Stomach (tissue), 9 donors: ENCODE results near the gene CCR5. TPM values are rescaled to one million over a fixed set of nuclear protein-coding genes. Genes with fewer than 3 reads are reported as not detected.
A peak's percentile ranks its signal among the peaks of the same experiment; 100 is the strongest.

Source experiments
- DNase-seq, 2 donors: peaks; one replicate each; pipeline versions ENCODE4 v3.0.0 to v3.0.0-alpha.2; 2013 to 2019
- H3K27ac ChIP-seq, 5 donors: fragments of 200-600 bp in 4 of 5; sonication (generic) in 4 of 5; one replicate each; pipeline ENCODE4 v1.5.1; 2013 to 2019; ENCODE audit warnings: mild to moderate bottlenecking in 1 of 5, moderate library complexity in 1 of 5
- H3K27me3 ChIP-seq, 3 donors: fragments of 200-600 bp; sonication (generic); one replicate each; pipeline ENCODE4 v1.5.1; 2017 to 2019; ENCODE audit warnings: mixed run types in 1 of 3
- H3K36me3 ChIP-seq, 4 donors: fragments of 200-600 bp; sonication (generic); 1 replicate in 3 of 4; 2 replicates in 1 of 4; pipeline ENCODE4 v1.5.1; 2016 to 2019
- H3K4me1 ChIP-seq, 4 donors: fragments of 200-600 bp; sonication (generic); one replicate each; pipeline ENCODE4 v1.5.1; 2016 to 2019
- H3K4me3 ChIP-seq, 4 donors: fragments of 200-600 bp; sonication (generic) in 3 of 4; one replicate each; pipeline ENCODE4 v1.5.1; 2016 to 2019; ENCODE audit warnings: mild to moderate bottlenecking in 1 of 4
- H3K9me3 ChIP-seq, 4 donors: fragments of 200-600 bp; sonication (generic); one replicate each; pipeline ENCODE4 v1.5.1; 2016 to 2019
- EP300 ChIP-seq: sonication (generic); formaldehyde crosslinking; IDR thresholded peaks from one replicate; pipeline ENCODE4 v1.6.1; 2017; ENCODE audit warnings: antibody characterized with exemption
- POLR2A ChIP-seq, 4 donors: fragments of 450-650 bp; IDR thresholded peaks; one replicate each; pipeline ENCODE4 v1.6.1; 2016; ENCODE audit warnings: antibody characterized with exemption in 4 of 4, control low read depth in 2 of 4, mild to moderate bottlenecking in 1 of 4, moderate library complexity in 1 of 4
- POLR2AphosphoS5 ChIP-seq, 3 donors: sonication (generic); formaldehyde crosslinking; IDR thresholded peaks; one replicate each; pipeline ENCODE4 v1.6.1; 2016; ENCODE audit warnings: antibody characterized with exemption in 3 of 3
- WGBS, 5 donors: extraction: QIAGEN DNeasy Blood & Tissue Kit in 3 of 5; methylation state at CpG; one replicate each; pipeline versions ENCODE4 v1.1.5 to v1.1.7; 2013 to 2018; 5-methylcytosine and 5-hydroxymethylcytosine counted together
- intact Hi-C: fragments of 100-400 bp; cut with DNase I; formaldehyde crosslinking; loops from one replicate; pipeline ENCODE4 v1.15.1; 2023; ENCODE audit warnings: low total_unique reads
- polyA plus RNA-seq, 3 donors: library from polyadenylated mRNA; stranded (reverse); fragments of 200-250 nt; gene quantifications; one replicate each; pipeline ENCODE4 v1.2.3, GENCODE V29; 2013
- total RNA-seq, 5 donors: library from RNA; depleted of rRNA; stranded (reverse); fragments of >200 nt; gene quantifications; one replicate each; pipeline versions ENCODE4 v1.1.0 to v1.2.3, GENCODE V29; 2014 to 2016
- TF ChIP-seq, protein P1 (sequence below), 7 experiments: fragments of 450-650 bp in 4 of 7; fragments of 200-600 bp in 3 of 7; sonication (generic) in 3 of 7; IDR thresholded peaks; one replicate each; pipeline ENCODE4 v1.5.1; 2016 to 2019; ENCODE audit warnings: antibody characterized with exemption in 7 of 7, control low read depth in 2 of 7, mild to moderate bottlenecking in 1 of 7
- donor health status: healthy with polysubstance abuse.
- donor health status: Bipolar disorder and iron deficiency.
- donor health status: healthy.

Gene CCR5
- total and polyA plus RNA-seq, 8 donors = 0.18 to 9.4 (median 0.68) TPM; not detected in 3

DNA sequence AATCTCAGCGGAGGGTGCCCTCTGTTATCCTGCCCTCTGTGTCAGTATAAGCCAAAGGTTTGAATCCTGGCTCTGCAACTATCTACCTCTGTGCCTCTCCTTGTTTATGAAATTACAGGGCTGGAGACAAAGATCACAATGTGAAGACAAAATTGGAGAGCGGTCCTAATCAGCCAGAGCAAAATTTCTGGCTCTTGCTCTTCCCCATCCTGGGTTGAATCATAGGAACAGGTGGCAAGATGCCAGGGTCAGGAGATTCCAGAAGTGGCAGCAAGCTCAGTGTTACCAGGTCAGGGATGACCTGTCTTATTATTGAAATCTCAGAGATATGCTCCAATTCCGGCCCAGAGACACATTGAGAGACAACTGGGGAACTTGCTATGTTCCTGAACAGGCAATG lies 19.1 kb upstream of the CCR5 start:
- 78 to 88% (median 85%) methylated on average over 3 of the region's 3 CpGs for WGBS, 5 donors
- no peaks in the 10 kb centered on the region for H3K4me1 ChIP-seq
- H3K4me3 ChIP-seq = no peak overlapping the region
- no peak for DNase-seq
- H3K36me3 ChIP-seq = no peaks in the 10 kb centered on the region
- intact Hi-C loops = no loop called here
- no peaks in the 10 kb centered on the region for H3K9me3 ChIP-seq
- H3K27me3 ChIP-seq = peaks cover 0 to 20% (median 0%) of the 10 kb centered on the region in 3 donors
- TF ChIP-seq, protein P1, sequence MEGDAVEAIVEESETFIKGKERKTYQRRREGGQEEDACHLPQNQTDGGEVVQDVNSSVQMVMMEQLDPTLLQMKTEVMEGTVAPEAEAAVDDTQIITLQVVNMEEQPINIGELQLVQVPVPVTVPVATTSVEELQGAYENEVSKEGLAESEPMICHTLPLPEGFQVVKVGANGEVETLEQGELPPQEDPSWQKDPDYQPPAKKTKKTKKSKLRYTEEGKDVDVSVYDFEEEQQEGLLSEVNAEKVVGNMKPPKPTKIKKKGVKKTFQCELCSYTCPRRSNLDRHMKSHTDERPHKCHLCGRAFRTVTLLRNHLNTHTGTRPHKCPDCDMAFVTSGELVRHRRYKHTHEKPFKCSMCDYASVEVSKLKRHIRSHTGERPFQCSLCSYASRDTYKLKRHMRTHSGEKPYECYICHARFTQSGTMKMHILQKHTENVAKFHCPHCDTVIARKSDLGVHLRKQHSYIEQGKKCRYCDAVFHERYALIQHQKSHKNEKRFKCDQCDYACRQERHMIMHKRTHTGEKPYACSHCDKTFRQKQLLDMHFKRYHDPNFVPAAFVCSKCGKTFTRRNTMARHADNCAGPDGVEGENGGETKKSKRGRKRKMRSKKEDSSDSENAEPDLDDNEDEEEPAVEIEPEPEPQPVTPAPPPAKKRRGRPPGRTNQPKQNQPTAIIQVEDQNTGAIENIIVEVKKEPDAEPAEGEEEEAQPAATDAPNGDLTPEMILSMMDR (IDR thresholded peaks at IDR 0.05) = no peak
- TF ChIP-seq POLR2A (IDR thresholded peaks at IDR 0.05) (no peak), EP300 (no peak), POLR2AphosphoS5 (IDR thresholded peaks at IDR 0.05) (no peak)
- H3K27ac ChIP-seq = no peak overlapping the region

DNA sequence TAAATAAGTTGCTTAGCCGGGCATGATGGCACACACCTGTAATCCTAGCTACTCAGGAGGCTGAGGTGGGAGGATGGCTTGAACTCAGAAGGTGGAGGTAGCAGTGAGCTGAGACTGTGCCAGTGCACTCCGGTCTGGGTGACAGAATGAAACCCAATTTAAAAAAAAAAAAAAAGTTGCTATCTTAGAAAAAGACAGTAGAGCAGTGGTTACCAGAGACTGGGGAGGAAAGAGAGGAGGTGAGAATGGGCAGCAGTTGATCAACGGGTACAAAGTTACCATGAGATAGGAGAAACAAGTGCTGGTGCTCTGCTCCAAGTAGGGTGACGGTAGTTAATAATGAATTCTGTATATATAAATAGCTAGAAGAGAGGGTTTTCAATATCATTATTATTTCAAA lies 17.7 kb upstream of the CCR5 start:
- no peak for TF ChIP-seq EP300
- no peak for TF ChIP-seq POLR2A (IDR thresholded peaks at IDR 0.05)
- TF ChIP-seq POLR2AphosphoS5 (IDR thresholded peaks at IDR 0.05) = no peak
- TF ChIP-seq, protein P1 (IDR thresholded peaks at IDR 0.05) = no peak
- Histone ChIP-seq H3K27me3 (peaks cover 0 to 20% (median 0%) of the 10 kb centered on the region in 3 donors), H3K4me1 (no peaks in the 10 kb centered on the region), H3K36me3 (no peaks in the 10 kb centered on the region), H3K4me3 (no peak overlapping the region), H3K9me3 (no peaks in the 10 kb centered on the region), H3K27ac (no peak overlapping the region)
- WGBS, 5 donors = 71 to 77% (median 72%) methylated on average over 4 of the region's 4 CpGs
- intact Hi-C loops = no loop called here
- DNase-seq = no peak

DNA sequence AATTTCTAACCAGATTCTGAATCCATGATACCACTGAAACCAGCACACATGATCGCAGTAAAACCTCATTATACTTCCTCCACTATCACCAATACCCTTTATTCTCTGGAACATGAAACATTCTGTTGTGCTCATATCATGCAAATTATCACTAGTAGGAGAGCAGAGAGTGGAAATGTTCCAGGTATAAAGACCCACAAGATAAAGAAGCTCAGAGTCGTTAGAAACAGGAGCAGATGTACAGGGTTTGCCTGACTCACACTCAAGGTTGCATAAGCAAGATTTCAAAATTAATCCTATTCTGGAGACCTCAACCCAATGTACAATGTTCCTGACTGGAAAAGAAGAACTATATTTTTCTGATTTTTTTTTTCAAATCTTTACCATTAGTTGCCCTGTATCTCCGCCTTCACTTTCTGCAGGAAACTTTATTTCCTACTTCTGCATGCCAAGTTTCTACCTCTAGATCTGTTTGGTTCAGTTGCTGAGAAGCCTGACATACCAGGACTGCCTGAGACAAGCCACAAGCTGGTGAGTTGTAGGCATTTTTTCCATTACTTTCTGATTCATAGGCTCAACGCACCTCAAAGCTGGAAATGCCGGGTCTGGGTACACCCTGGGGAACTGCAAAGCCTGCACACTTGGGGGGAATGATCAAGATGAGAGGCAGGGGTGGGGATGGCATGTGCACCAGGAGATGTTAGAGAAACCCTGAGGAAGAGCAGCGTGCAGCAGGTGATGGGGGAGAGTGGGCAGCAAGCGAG lies 16.9 kb upstream of the CCR5 start, which contains the start of gene CCR2:
Gene CCR2, plus strand, starts transcription at position 465 of the 764 bp plus-strand sequence. CDS start 3,417 bp downstream, outside the sequence.
- Histone ChIP-seq H3K9me3 (no peaks in the 10 kb centered on the region), H3K4me3 (peak within 1 kb of the TSS in 2 of 4 donors; percentile 8 to 17), H3K36me3 (no peaks in the 10 kb centered on the region), H3K4me1 (no peaks in the 10 kb centered on the region), H3K27ac (peak within 1 kb of the TSS in 3 of 5 donors; percentile 12 to 57 (median 53)), H3K27me3 (peaks cover 0 to 20% (median 0%) of the 10 kb centered on the region in 3 donors)
- TF ChIP-seq, protein P1 (IDR thresholded peaks at IDR 0.05) = no peak
- TF ChIP-seq POLR2A (IDR thresholded peaks at IDR 0.05) (no peak), EP300 (no peak), POLR2AphosphoS5 (IDR thresholded peaks at IDR 0.05) (no peak)
- intact Hi-C loops = no loop called here
- no peak for DNase-seq
- WGBS, 5 donors = 49 to 73% (median 62%) methylated on average over 7 of the region's 7 CpGs

DNA sequence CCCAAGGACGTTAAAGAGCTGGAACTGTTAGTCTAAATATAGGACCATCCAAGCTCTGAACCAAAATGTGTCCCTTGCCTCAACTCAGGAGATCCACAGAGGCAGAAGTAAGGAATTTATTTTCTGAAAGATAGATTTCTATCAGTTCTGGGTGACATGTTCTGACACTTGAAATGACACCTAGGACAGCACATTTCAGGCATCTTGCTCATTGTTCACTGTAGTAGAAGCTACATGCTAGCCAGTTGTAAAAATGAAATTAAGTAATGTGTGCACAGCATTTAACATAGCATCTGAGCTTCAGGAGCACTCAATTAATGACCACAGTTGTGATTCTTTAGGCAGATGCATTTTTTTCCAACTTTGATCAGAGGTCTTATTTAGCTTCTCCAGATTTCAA lies 16.3 kb upstream of the CCR5 start:
- no peak for DNase-seq
- Histone ChIP-seq H3K36me3 (no peaks in the 10 kb centered on the region), H3K27ac (peak overlapping the region in 3 of 5 donors; percentile 12 to 57 (median 53)), H3K4me3 (peak overlapping the region in 2 of 4 donors; percentile 8 to 17), H3K4me1 (no peaks in the 10 kb centered on the region), H3K27me3 (peaks cover 0 to 20% (median 0%) of the 10 kb centered on the region in 3 donors), H3K9me3 (no peaks in the 10 kb centered on the region)
- intact Hi-C loops = no loop called here
- WGBS, 5 donors = 33 to 57% (median 46%) methylated on average over 1 of the region's 1 CpG
- no peak for TF ChIP-seq POLR2AphosphoS5 (IDR thresholded peaks at IDR 0.05)
- TF ChIP-seq, protein P1 (IDR thresholded peaks at IDR 0.05) = no peak
- TF ChIP-seq EP300 = no peak
